Fibroblast of lung (primary cell): ENCODE results near the gene DPY30. TPM values are rescaled to one million over a fixed set of nuclear protein-coding genes. Genes with fewer than 3 reads are reported as not detected.

Source experiments
- DNase-seq, 2 donors: peaks; one replicate each; pipeline versions ENCODE4 v3.0.0 to v3.0.0-alpha.2; 2010; ENCODE audit warnings: low read depth in 2 of 2
- H2AFZ ChIP-seq: 2 replicates; pipeline ENCODE4 v1.5.1; 2012; ENCODE audit warnings: low read length, control low read depth, inconsistent platforms
- H3K27ac ChIP-seq: 2 replicates; pipeline ENCODE4 v1.5.1; 2011; ENCODE audit warnings: low read length, control low read depth; ENCODE audit not compliant: insufficient read depth
- H3K27me3 ChIP-seq: 2 replicates; pipeline ENCODE4 v1.5.1; 2011; ENCODE audit warnings: mild to moderate bottlenecking, low read length; ENCODE audit not compliant: control insufficient read depth, insufficient read depth
- H3K36me3 ChIP-seq: 2 replicates; pipeline ENCODE4 v1.5.1; 2011; ENCODE audit warnings: low read length; ENCODE audit not compliant: control insufficient read depth, insufficient read depth
- H3K4me1 ChIP-seq: 2 replicates; pipeline ENCODE4 v1.5.1; 2011; ENCODE audit warnings: low read length; ENCODE audit not compliant: control insufficient read depth, insufficient read depth; ENCODE audit errors: extremely low read depth
- H3K4me2 ChIP-seq: 2 replicates; pipeline ENCODE4 v1.5.1; 2011; ENCODE audit warnings: low read length, control low read depth; ENCODE audit not compliant: insufficient read depth; ENCODE audit errors: extremely low read depth
- H3K4me3 ChIP-seq, 4 experiments: fragments of 200-600 bp in 1 of 4; sonication (generic) in 1 of 4; replicated peaks in 1 of 4; 2 replicates each; pipeline ENCODE4 v1.5.1; 2011 to 2016; ENCODE audit warnings: low read length in 4 of 4, low read depth in 3 of 4, mild to moderate bottlenecking in 3 of 4, control low read depth in 2 of 4, inconsistent platforms in 1 of 4, mixed read lengths in 1 of 4; ENCODE audit not compliant: insufficient read depth in 1 of 4; ENCODE audit errors: control extremely low read depth in 1 of 4
- H3K79me2 ChIP-seq: 2 replicates; pipeline ENCODE4 v1.5.1; 2012; ENCODE audit warnings: mild to moderate bottlenecking, low read length, inconsistent platforms; ENCODE audit not compliant: control insufficient read depth, insufficient read depth
- H3K9ac ChIP-seq: 2 replicates; pipeline ENCODE4 v1.5.1; 2011; ENCODE audit warnings: mild to moderate bottlenecking, low read length, control low read depth; ENCODE audit not compliant: insufficient read depth
- H3K9me3 ChIP-seq: 2 replicates; pipeline ENCODE4 v1.5.1; 2012; ENCODE audit warnings: low read depth, low read length; ENCODE audit not compliant: control insufficient read depth, insufficient read depth
- H4K20me1 ChIP-seq: 2 replicates; pipeline ENCODE4 v1.5.1; 2011; ENCODE audit warnings: low read length; ENCODE audit not compliant: control insufficient read depth, insufficient read depth; ENCODE audit errors: extremely low read depth
- EZH2 ChIP-seq: IDR thresholded peaks from 2 replicates; pipeline ENCODE4 v1.5.1; 2012; ENCODE audit warnings: low read length, control low read depth, mild to moderate bottlenecking; ENCODE audit errors: missing control alignments
- polyA plus RNA-seq, 2 donors: library from polyadenylated mRNA; depleted of rRNA in 1 of 2; stranded (reverse) in 1 of 2; unstranded in 1 of 2; fragments of >200 nt; gene quantifications; 2 replicates each; pipeline ENCODE4 v1.2.1, GENCODE V29; 2011 to 2012; ENCODE audit warnings: missing spikeins in 1 of 2
- total RNA-seq: library from RNA; depleted of rRNA; stranded (reverse); fragments of >200 nt; gene quantifications from 2 replicates; pipeline ENCODE4 v1.2.1, GENCODE V29; 2014
- TF ChIP-seq, protein P1 (sequence below), 2 donors: IDR thresholded peaks in 1 of 2; conservative IDR thresholded peaks in 1 of 2; 1 replicate in 1 of 2; 2 replicates in 1 of 2; pipeline ENCODE4 v1.5.1; 2011 to 2012; ENCODE audit warnings: low read length in 2 of 2, control low read depth in 1 of 2, inconsistent platforms in 1 of 2, low read depth in 1 of 2, mild to moderate bottlenecking in 1 of 2

Gene DPY30
- total and polyA plus RNA-seq, 2 donors (not counting 1 experiment from before 2014, with no cell fraction given): 50.5 to 126 TPM

- H3K9ac ChIP-seq: peak overlapping the region; percentile 69
- peaks cover 51% of the 10 kb centered on the region for H3K79me2 ChIP-seq
- H3K4me2 ChIP-seq: peak overlapping the region; percentile 80
- H3K4me1 ChIP-seq: peaks cover 7% of the 10 kb centered on the region
- H3K27ac ChIP-seq: peak overlapping the region; percentile 76
- peak; percentile 24 to 32 for DNase-seq
- peak overlapping the region; percentile 84 to 97 (median 90) for H3K4me3 ChIP-seq
- no peaks in the 10 kb centered on the region for H4K20me1 ChIP-seq
- no peaks in the 10 kb centered on the region for H3K9me3 ChIP-seq
- no peaks in the 10 kb centered on the region for H3K27me3 ChIP-seq
- peak overlapping the region; percentile 64 for H2AFZ ChIP-seq
- no peak for TF ChIP-seq EZH2
- TF ChIP-seq, protein P1, sequence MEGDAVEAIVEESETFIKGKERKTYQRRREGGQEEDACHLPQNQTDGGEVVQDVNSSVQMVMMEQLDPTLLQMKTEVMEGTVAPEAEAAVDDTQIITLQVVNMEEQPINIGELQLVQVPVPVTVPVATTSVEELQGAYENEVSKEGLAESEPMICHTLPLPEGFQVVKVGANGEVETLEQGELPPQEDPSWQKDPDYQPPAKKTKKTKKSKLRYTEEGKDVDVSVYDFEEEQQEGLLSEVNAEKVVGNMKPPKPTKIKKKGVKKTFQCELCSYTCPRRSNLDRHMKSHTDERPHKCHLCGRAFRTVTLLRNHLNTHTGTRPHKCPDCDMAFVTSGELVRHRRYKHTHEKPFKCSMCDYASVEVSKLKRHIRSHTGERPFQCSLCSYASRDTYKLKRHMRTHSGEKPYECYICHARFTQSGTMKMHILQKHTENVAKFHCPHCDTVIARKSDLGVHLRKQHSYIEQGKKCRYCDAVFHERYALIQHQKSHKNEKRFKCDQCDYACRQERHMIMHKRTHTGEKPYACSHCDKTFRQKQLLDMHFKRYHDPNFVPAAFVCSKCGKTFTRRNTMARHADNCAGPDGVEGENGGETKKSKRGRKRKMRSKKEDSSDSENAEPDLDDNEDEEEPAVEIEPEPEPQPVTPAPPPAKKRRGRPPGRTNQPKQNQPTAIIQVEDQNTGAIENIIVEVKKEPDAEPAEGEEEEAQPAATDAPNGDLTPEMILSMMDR (conservative IDR thresholded peaks at IDR 0.05 in 1 of 2, IDR thresholded peaks at IDR 0.05 in 1 of 2; ENCODE audit: low read depth in 1 of 2, low read length in 2 of 2): no peak
- no peaks in the 10 kb centered on the region for H3K36me3 ChIP-seq
These were observed 29.9 kb downstream of the DPY30 start for GRCh38 chr2:32009516-32010256.

DNA sequence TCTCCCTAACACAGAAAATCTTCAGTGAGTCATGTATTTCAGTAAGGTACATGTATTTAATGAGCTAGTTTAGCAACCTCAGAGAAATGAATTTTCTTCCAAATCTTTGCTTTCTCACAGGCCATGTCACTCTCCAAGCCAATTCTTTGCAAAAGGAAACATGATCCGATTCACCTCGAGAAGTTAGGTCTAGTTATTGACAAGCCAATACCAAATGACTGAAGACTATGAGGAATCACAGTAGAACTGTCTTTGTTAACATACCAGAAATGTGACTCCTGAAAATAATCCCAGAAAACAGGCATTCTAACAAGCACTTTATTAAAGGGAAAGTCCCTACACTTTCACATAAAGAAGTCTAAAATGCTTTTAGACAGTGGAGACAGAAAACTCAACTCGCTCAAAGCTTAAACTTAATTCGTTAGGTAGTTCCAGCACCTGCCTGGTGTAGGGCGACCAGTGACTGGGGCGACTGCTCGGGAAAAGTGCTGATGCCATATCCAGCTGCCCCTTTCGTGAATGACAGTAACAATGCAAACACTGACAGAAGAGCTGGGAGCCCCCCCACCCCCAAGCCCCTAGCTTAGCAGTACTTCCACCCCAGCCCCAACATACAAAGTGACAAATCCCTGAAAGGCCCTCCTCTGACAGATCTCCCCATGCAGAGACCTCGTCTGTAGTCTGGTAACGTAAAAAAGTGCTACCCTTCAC is 30.6 kb downstream of the DPY30 start:
- peaks cover 7% of the 10 kb centered on the region for H3K4me1 ChIP-seq
- H4K20me1 ChIP-seq: no peaks in the 10 kb centered on the region
- H2AFZ ChIP-seq: peak overlapping the region; percentile 64
- peak; percentile 21 to 43 for DNase-seq
- H3K9ac ChIP-seq: peak overlapping the region; percentile 69
- H3K9me3 ChIP-seq: no peaks in the 10 kb centered on the region
- no peaks in the 10 kb centered on the region for H3K36me3 ChIP-seq
- H3K4me2 ChIP-seq: peak overlapping the region; percentile 80
- no peaks in the 10 kb centered on the region for H3K27me3 ChIP-seq
- H3K4me3 ChIP-seq: peak overlapping the region; percentile 84 to 97 (median 90)
- peaks cover 58% of the 10 kb centered on the region for H3K79me2 ChIP-seq
- TF ChIP-seq EZH2: no peak
- TF ChIP-seq, protein P1 (conservative IDR thresholded peaks at IDR 0.05 in 1 of 2, IDR thresholded peaks at IDR 0.05 in 1 of 2; ENCODE audit: low read depth in 1 of 2, low read length in 2 of 2): no peak
- peak overlapping the region; percentile 76 for H3K27ac ChIP-seq

DNA sequence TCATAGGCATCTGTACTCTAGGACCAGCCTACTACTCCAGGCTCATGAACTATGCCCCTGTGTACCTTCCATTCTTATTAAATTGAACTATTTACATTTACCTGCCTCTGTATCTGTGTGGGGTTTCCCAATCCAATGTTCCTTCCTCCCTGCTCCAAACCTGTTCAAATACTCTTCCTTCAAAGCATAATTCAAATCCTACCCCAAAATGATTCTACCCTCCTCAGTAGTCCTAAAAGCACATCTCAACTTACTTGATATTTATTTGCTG is 32.5 kb downstream of the DPY30 start:
- Histone ChIP-seq H3K9ac (no peak overlapping the region), H3K27me3 (no peaks in the 10 kb centered on the region), H3K79me2 (peaks cover 74% of the 10 kb centered on the region), H3K4me2 (no peak overlapping the region), H3K4me1 (peaks cover 7% of the 10 kb centered on the region), H2AFZ (no peak overlapping the region), H3K27ac (no peak overlapping the region), H3K4me3 (no peak overlapping the region), H3K36me3 (no peaks in the 10 kb centered on the region), H3K9me3 (no peaks in the 10 kb centered on the region), H4K20me1 (no peaks in the 10 kb centered on the region)
- TF ChIP-seq EZH2: no peak
- TF ChIP-seq, protein P1 (conservative IDR thresholded peaks at IDR 0.05 in 1 of 2, IDR thresholded peaks at IDR 0.05 in 1 of 2; ENCODE audit: low read depth in 1 of 2, low read length in 2 of 2): no peak
- no peak for DNase-seq
